Mesenchymal stem cell (in vitro differentiated cells and primary cell): ENCODE data around the gene ATP5F1D.
A peak's percentile ranks its signal among the peaks of the same experiment; 100 is the strongest.

ENCODE experiments used
- DNase-seq: peaks from one replicate; pipeline ENCODE4 v3.0.0-alpha.2; 2013
- H2AFZ ChIP-seq: one replicate; pipeline ENCODE4 v1.6.1; 2013; ENCODE audit warnings: low read depth, mild to moderate bottlenecking, control low read depth, inconsistent platforms, low read length, moderate library complexity
- H2AK5ac ChIP-seq: 2 replicates; pipeline ENCODE4 v1.6.1; 2013; ENCODE audit warnings: low read length, moderate library complexity, mild to moderate bottlenecking, inconsistent platforms; ENCODE audit not compliant: severe bottlenecking
- H2BK120ac ChIP-seq: one replicate; pipeline ENCODE4 v1.6.1; 2013; ENCODE audit warnings: low read depth, mild to moderate bottlenecking, inconsistent platforms, low read length, moderate library complexity
- H2BK12ac ChIP-seq, 2 experiments: one replicate each; pipeline ENCODE4 v1.6.1; 2013; ENCODE audit warnings: inconsistent platforms in 2 of 2, low read length in 2 of 2, mild to moderate bottlenecking in 2 of 2, moderate library complexity in 2 of 2, control low read depth in 1 of 2
- H2BK15ac ChIP-seq: one replicate; pipeline ENCODE4 v1.6.1; 2013; ENCODE audit warnings: mild to moderate bottlenecking, low read depth, inconsistent platforms; ENCODE audit not compliant: poor library complexity, severe bottlenecking
- H2BK5ac ChIP-seq: 2 replicates; pipeline ENCODE4 v1.6.1; 2013; ENCODE audit warnings: low read depth, mild to moderate bottlenecking, low read length, control low read depth, inconsistent platforms; ENCODE audit not compliant: poor library complexity, severe bottlenecking
- H3K14ac ChIP-seq, 2 experiments: one replicate each; pipeline ENCODE4 v1.6.1; 2013; ENCODE audit warnings: inconsistent platforms in 2 of 2, low read length in 2 of 2, control low read depth in 1 of 2, mild to moderate bottlenecking in 1 of 2, moderate library complexity in 1 of 2
- H3K18ac ChIP-seq, 2 experiments: one replicate each; pipeline ENCODE4 v1.6.1; 2013; ENCODE audit warnings: inconsistent platforms in 2 of 2, low read length in 2 of 2, control low read depth in 1 of 2, low read depth in 1 of 2, mild to moderate bottlenecking in 1 of 2
- H3K23ac ChIP-seq, 2 experiments: one replicate each; pipeline ENCODE4 v1.6.1; 2013; ENCODE audit warnings: inconsistent platforms in 2 of 2, low read length in 2 of 2, mild to moderate bottlenecking in 2 of 2, moderate library complexity in 2 of 2, control low read depth in 1 of 2
- H3K27ac ChIP-seq: 2 replicates; pipeline ENCODE4 v1.5.1; 2013; ENCODE audit warnings: mild to moderate bottlenecking, moderate library complexity, low read length, control low read depth, inconsistent platforms; ENCODE audit not compliant: poor library complexity, severe bottlenecking
- H3K27me3 ChIP-seq, 2 experiments: 2 replicates each; pipeline versions ENCODE4 v1.6.1 to v1.7.0; 2013; ENCODE audit warnings: low read length in 2 of 2, mild to moderate bottlenecking in 2 of 2, moderate library complexity in 2 of 2, control low read depth in 1 of 2, inconsistent platforms in 1 of 2; ENCODE audit not compliant: control insufficient read depth in 1 of 2, insufficient read depth in 1 of 2
- H3K36me3 ChIP-seq, 2 experiments: 2 replicates each; pipeline versions ENCODE4 v1.6.1 to v1.7.0; 2013; ENCODE audit warnings: low read length in 2 of 2, control low read depth in 1 of 2, inconsistent platforms in 1 of 2, low read depth in 1 of 2, mild to moderate bottlenecking in 1 of 2; ENCODE audit not compliant: insufficient read depth in 2 of 2, control insufficient read depth in 1 of 2
- H3K4ac ChIP-seq, 2 experiments: one replicate each; pipeline ENCODE4 v1.6.1; 2013; ENCODE audit warnings: inconsistent platforms in 2 of 2, low read length in 2 of 2, mild to moderate bottlenecking in 2 of 2, moderate library complexity in 2 of 2, control low read depth in 1 of 2, low read depth in 1 of 2
- H3K4me1 ChIP-seq: 2 replicates; pipeline ENCODE4 v1.6.1; 2013; ENCODE audit warnings: low read depth, low read length, control low read depth; ENCODE audit not compliant: control insufficient read depth, insufficient read depth
- H3K4me2 ChIP-seq: 2 replicates; pipeline ENCODE4 v1.6.1; 2013; ENCODE audit warnings: low read length, mild to moderate bottlenecking, inconsistent platforms; ENCODE audit not compliant: poor library complexity, severe bottlenecking
- H3K4me3 ChIP-seq, 2 experiments: 2 replicates each; pipeline versions ENCODE4 v1.5.1 to v1.7.0; 2013; ENCODE audit warnings: low read length in 2 of 2, mild to moderate bottlenecking in 2 of 2, control low read depth in 1 of 2, low read depth in 1 of 2; ENCODE audit not compliant: insufficient read depth in 1 of 2
- H3K79me1 ChIP-seq: replicated peaks from 2 replicates; pipeline ENCODE4 v1.6.1; 2013; ENCODE audit warnings: mild to moderate bottlenecking, control low read depth, low read length, inconsistent platforms; ENCODE audit not compliant: poor library complexity, severe bottlenecking
- H3K9ac ChIP-seq: 2 replicates; pipeline ENCODE4 v1.7.0; 2013; ENCODE audit warnings: mild to moderate bottlenecking, low read length, moderate library complexity
- H3K9me3 ChIP-seq: 2 replicates; pipeline ENCODE4 v1.7.0; 2013; ENCODE audit warnings: mild to moderate bottlenecking, low read length; ENCODE audit not compliant: control insufficient read depth
- H4K8ac ChIP-seq: one replicate; pipeline ENCODE4 v1.6.1; 2013; ENCODE audit warnings: inconsistent platforms, mild to moderate bottlenecking, low read length, moderate library complexity
- H4K91ac ChIP-seq: one replicate; pipeline ENCODE4 v1.6.1; 2013; ENCODE audit warnings: mild to moderate bottlenecking, low read length, inconsistent platforms
- WGBS: methylation state at CpG from one replicate; pipeline ENCODE4 v1.1.7; 2013; ENCODE audit warnings: mixed read lengths; 5-methylcytosine and 5-hydroxymethylcytosine counted together

ATP5F1D gene

DNA sequence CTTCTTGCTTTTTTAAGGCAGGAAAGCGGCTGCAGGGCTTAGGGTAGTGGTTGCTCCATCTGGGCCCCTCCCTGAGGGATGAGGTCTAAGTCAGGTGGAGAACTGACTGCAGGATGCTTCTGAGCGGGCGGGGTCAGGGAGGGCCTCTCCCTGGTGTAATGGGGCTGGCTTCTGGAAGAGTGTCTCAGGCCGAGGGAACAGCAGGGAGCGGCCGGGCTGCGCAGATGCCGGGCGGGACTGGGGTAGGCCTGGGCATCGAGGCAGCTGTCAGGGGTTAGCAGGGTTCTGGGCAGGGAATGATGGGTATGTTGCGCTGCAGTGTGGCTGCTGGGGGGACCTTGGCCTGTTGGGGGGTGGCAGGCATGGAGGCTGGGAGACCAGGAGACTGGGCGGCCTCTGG is 36.5 kb downstream of the ATP5F1D start:
- Histone ChIP-seq H3K4me3 (no peak overlapping the region), H3K79me1 (peaks cover 22% of the 10 kb centered on the region), H4K8ac (no peak overlapping the region), H2BK15ac (no peak overlapping the region), H2BK5ac (no peak overlapping the region), H3K36me3 (peaks cover 38 to 64% of the 10 kb centered on the region in 2 experiments), H3K14ac (no peak overlapping the region), H3K4ac (no peak overlapping the region), H2AK5ac (no peak overlapping the region), H2AFZ (no peak overlapping the region), H3K9ac (no peak overlapping the region), H3K4me2 (no peak overlapping the region), H2BK120ac (no peak overlapping the region), H3K4me1 (peaks cover 27% of the 10 kb centered on the region), H3K9me3 (no peaks in the 10 kb centered on the region), H3K27me3 (peaks cover 0 to 4% of the 10 kb centered on the region in 2 experiments), H4K91ac (peak overlapping the region; percentile 11), H3K23ac (no peak overlapping the region), H3K27ac (no peak overlapping the region), H3K18ac (peak overlapping the region in 1 of 2 experiments; percentile 16), H2BK12ac (no peak overlapping the region)
- DNase-seq: no peak
- WGBS: 92% methylated on average over 12 of the region's 12 CpGs

- peaks cover 22% of the 10 kb centered on the region for H3K4me1 ChIP-seq
- H3K14ac ChIP-seq: no peak overlapping the region
- no peak overlapping the region for H3K27ac ChIP-seq
- no peak overlapping the region for H4K8ac ChIP-seq
- no peak overlapping the region for H2BK5ac ChIP-seq
- H2BK120ac ChIP-seq: no peak overlapping the region
- no peak overlapping the region for H3K4me2 ChIP-seq
- no peak overlapping the region for H3K23ac ChIP-seq
- 95% methylated on average over 25 of the region's 25 CpGs for WGBS
- no peak for DNase-seq
- no peak overlapping the region for H3K4ac ChIP-seq
- H2AK5ac ChIP-seq: no peak overlapping the region
- H3K9me3 ChIP-seq: no peaks in the 10 kb centered on the region
- H2BK12ac ChIP-seq: no peak overlapping the region
- H4K91ac ChIP-seq: no peak overlapping the region
- H3K18ac ChIP-seq: no peak overlapping the region
- no peak overlapping the region for H3K4me3 ChIP-seq
- no peak overlapping the region for H2AFZ ChIP-seq
- H3K36me3 ChIP-seq: peaks cover 28 to 55% of the 10 kb centered on the region in 2 experiments
- H3K27me3 ChIP-seq: peaks cover 4 to 13% of the 10 kb centered on the region in 2 experiments
- H3K79me1 ChIP-seq: peaks cover 22% of the 10 kb centered on the region
- no peak overlapping the region for H2BK15ac ChIP-seq
- no peak overlapping the region for H3K9ac ChIP-seq
These were observed 37.4 kb downstream of the ATP5F1D start for GRCh38 chr19:1278713-1279660.

- Histone ChIP-seq H4K8ac (no peak overlapping the region), H3K4me1 (peaks cover 14% of the 10 kb centered on the region), H3K23ac (no peak overlapping the region), H2AFZ (no peak overlapping the region), H3K27me3 (peaks cover 13 to 22% of the 10 kb centered on the region in 2 experiments), H3K79me1 (peaks cover 22% of the 10 kb centered on the region), H3K27ac (no peak overlapping the region), H2BK15ac (no peak overlapping the region), H2AK5ac (no peak overlapping the region), H3K4me2 (no peak overlapping the region), H3K36me3 (peaks cover 20 to 46% of the 10 kb centered on the region in 2 experiments), H3K14ac (no peak overlapping the region), H2BK120ac (no peak overlapping the region), H3K4ac (no peak overlapping the region), H2BK5ac (no peak overlapping the region), H2BK12ac (no peak overlapping the region), H3K9ac (no peak overlapping the region), H3K4me3 (no peak overlapping the region), H4K91ac (no peak overlapping the region), H3K18ac (no peak overlapping the region), H3K9me3 (no peaks in the 10 kb centered on the region)
- peak; percentile 85 for DNase-seq
- 29% methylated on average over 10 of the region's 10 CpGs for WGBS
These were observed 38.3 kb downstream of the ATP5F1D start for GRCh38 chr19:1279782-1280341.
